NOMO-1 (cell line): Measurements from ENCODE around the gene ROCK2.
A peak's percentile ranks its signal among the peaks of the same experiment; 100 is the strongest.
"Not testable (repeated sequence)": the region's sequence is repeated elsewhere in the genome, so short reads cannot be mapped to it uniquely, and the experiment has no call there.

ENCODE experiments used
- DNase-seq, 2 experiments: peaks; one replicate each; lab custom pipeline; 2025; ENCODE audit not compliant: unreplicated experiment in 2 of 2; lab: John Stamatoyannopoulos, UW

ROCK2 gene

GRCh38 chr2:11343368-11343649 is 1.1 kb downstream of the ROCK2 start:
- peak in 1 of 2 experiments; percentile 48 for DNase-seq

GRCh38 chr2:11342551-11343367 is 1.7 kb downstream of the ROCK2 start:
- peak; percentile 25 to 31 for DNase-seq

GRCh38 chr2:11340717-11341116 is 3.7 kb downstream of the ROCK2 start:
- no peak for DNase-seq

- DNase-seq = no peak
Measured at GRCh38 chr2:11339508-11340083, 4.8 kb downstream of the ROCK2 start.

- DNase-seq = no peak
Measured at GRCh38 chr2:11338580-11338979, 5.9 kb downstream of the ROCK2 start.

- no peak for DNase-seq
Measured at GRCh38 chr2:11337909-11338308, 6.5 kb downstream of the ROCK2 start.

- no peak for DNase-seq
Measured at GRCh38 chr2:11336189-11336588, 8.2 kb downstream of the ROCK2 start.

- no peak for DNase-seq
Measured at GRCh38 chr2:11333427-11334183, 10.8 kb downstream of the ROCK2 start.

GRCh38 chr2:11332596-11332995 is 11.8 kb downstream of the ROCK2 start:
- DNase-seq = no peak

GRCh38 chr2:11330457-11331142 is 13.8 kb downstream of the ROCK2 start:
- no peak for DNase-seq

- DNase-seq = peak in 1 of 2 experiments; percentile 62
Measured at GRCh38 chr2:11329776-11330175, 14.7 kb downstream of the ROCK2 start.

GRCh38 chr2:11328522-11328921 is 15.9 kb downstream of the ROCK2 start:
- not testable (repeated sequence) for DNase-seq

GRCh38 chr2:11327871-11328270 is 16.6 kb downstream of the ROCK2 start:
- DNase-seq = no peak

- no peak for DNase-seq
Measured at GRCh38 chr2:11326677-11327211, 17.7 kb downstream of the ROCK2 start.

GRCh38 chr2:11325961-11326676 is 18.3 kb downstream of the ROCK2 start:
- DNase-seq = peak in 1 of 2 experiments; percentile 12

GRCh38 chr2:11321847-11322246 is 22.6 kb downstream of the ROCK2 start:
- DNase-seq = no peak

- peak in 1 of 2 experiments; percentile 6 for DNase-seq
Measured at GRCh38 chr2:11320698-11321492, 23.5 kb downstream of the ROCK2 start.

- no peak for DNase-seq
Measured at GRCh38 chr2:11319939-11320338, 24.5 kb downstream of the ROCK2 start.

GRCh38 chr2:11315074-11315705 is 29.2 kb downstream of the ROCK2 start:
- DNase-seq = no peak
